T-helper 2 cell treated with Interferon-gamma antibody and Interleukin-4, amounts not matched to agents 100 ng/mL and 5 ng/mL, for 36 hours (primary cell): ENCODE data around the gene SRRM2. TPM values are rescaled to one million over a fixed set of nuclear protein-coding genes. Genes with fewer than 3 reads are reported as not detected.

Source experiments
- intact Hi-C: fragments of 100-400 bp; cut with micrococcal nuclease; formaldehyde crosslinking; loops from one replicate; pipeline ENCODE4 v1.15.1; 2023
- total RNA-seq: library from RNA; stranded (reverse); gene quantifications from 2 replicates; pipeline ENCODE4 v1.2.3, GENCODE V29; 2022

Gene SRRM2
- total RNA-seq: 559 and 595 TPM in 2 replicates

DNA sequence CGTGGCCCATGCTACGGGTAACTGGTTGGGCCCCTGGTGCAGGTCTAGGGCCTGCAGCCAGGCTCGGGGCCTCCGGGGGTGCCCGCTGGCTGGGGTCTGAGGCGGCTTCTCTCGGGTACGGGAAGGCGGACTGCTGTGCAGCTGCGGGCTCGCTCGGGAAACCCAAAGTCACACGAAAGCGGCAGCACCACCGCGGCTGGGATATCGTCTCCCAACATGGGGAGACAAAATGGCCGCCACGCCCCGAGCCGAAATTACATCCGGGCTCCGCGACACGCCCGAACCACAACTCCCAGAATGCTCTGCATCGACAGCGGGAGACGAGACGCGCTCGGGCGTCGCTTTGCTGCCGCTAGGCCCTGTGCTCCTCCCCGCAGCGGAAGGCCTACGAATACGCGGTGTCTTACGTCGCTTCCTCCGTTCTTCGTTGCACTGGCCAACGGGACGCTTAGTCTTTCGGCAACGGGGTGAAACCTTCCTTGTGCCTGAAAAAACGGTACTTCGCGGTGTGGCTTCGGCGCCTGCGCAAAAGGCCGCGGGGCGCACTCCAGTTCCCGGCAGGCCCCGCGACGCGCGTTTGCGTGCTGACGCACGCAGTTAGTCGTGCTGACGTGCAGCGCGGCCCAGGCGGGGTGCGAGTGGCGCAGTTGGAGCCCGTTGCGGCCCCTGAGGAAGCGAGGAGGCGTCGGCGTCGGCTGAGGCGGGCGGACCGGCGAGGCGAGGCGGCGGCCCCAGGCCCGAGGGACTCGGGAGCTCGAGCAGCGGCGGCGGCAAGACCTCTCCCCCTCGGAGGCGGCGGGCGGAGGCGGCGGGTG, at the start of gene SRRM2:
Gene SRRM2, plus strand, starts transcription at position 604 of the 815 bp plus-strand sequence. CDS start 3,727 bp downstream, outside the sequence.
- intact Hi-C loops: loop anchor here (1.0 to 10.0 kb wide), 6 partner anchors 25 to 760 kb away; partner anchors contain the start of genes ELOB, FLYWCH2, KCTD5 and PRSS27

DNA sequence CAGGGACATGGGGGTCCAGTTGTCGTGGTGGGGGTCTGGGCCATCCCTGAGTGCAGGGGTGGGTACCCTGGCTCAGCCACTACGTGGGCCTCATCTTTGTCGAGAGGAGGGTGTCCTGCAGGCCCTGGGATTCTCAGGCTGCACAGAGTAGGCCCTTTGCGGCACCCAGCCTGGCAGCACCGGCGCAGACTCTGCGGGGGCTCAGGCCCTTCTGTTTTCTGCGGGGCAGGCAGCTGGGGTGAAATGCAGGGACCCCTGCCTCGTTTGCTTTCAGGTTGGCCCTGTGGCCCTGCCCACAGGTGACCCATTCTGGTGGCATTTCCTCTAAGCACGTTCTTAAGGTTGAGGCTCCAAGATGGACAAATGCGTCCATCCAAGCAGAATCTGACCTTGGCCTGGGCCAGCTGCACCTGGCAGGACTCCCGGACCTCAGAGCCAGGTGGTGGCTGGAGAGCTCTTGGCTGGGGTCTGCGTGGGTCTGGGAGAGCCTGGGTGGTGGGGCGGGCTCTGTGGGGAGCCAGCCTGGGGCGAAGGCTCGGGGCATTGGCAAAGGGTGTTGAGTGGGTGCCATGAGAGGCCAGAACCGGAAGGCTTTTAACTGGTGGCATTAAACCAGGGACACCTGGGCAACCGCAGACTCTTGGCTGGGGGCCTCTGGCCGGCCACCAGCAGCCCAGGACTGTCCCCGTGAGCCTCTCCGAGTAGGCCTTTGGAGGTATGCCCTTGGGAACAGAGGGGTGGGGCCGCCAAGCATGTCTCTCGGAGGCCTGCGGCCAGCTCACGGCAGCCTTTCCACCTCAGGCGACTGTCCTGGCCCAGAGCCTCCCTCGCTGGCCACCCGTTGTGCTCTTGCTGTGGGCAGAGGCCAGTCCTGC, 49.3 kb upstream of the SRRM2 start:
- intact Hi-C loops: no loop called here

DNA sequence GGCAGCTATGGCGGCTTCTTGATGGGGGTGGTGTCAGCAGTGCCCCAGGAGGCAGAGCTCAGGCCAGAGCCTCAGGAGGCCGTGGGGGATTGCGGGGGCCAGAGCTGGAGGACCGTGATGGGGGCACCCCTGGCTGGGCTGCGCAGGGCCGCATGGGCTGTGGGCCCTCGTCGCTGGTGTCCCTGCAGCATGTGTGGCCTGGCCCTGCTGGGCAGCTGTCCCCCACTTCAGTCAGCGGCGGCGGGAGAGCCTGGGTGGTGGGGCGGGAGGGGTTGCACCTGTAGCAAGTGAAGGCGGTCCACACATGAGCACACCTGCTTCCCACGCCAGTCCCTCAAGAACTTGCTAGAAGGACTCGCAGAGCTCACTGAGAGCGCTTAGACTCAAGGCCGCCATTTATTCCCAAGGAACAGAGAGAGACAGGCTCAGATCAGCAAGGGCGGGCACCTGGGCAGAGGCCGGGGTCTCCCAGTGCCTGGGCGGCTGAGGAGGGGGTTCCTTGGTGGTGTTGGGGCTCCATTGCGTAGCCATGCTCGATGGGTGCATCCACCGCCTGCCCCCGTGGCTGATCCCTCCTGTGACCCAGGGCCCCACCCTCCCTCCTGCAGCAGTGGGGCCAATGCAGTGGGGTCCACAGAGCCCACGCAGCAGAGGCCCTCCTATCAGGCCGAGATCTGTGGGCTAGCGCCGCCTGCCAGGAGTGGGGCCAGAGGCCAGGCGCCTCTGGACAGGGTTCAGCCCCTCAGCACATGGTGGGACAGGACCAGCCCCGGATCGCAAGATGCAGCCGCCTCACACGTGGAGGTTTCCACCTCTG, 48.1 kb upstream of the SRRM2 start:
- intact Hi-C loops: no loop called here

- intact Hi-C loops: no loop called here
These were observed 47.5 kb upstream of the SRRM2 start for GRCh38 chr16:2704983-2705275.

GRCh38 chr16:2705351-2705750, 47.1 kb upstream of the SRRM2 start:
- intact Hi-C loops: no loop called here

- intact Hi-C loops: no loop called here
These were observed 46.4 kb upstream of the SRRM2 start for GRCh38 chr16:2706085-2706484.

- intact Hi-C loops: no loop called here
These were observed 45.7 kb upstream of the SRRM2 start for GRCh38 chr16:2706611-2707311.

DNA sequence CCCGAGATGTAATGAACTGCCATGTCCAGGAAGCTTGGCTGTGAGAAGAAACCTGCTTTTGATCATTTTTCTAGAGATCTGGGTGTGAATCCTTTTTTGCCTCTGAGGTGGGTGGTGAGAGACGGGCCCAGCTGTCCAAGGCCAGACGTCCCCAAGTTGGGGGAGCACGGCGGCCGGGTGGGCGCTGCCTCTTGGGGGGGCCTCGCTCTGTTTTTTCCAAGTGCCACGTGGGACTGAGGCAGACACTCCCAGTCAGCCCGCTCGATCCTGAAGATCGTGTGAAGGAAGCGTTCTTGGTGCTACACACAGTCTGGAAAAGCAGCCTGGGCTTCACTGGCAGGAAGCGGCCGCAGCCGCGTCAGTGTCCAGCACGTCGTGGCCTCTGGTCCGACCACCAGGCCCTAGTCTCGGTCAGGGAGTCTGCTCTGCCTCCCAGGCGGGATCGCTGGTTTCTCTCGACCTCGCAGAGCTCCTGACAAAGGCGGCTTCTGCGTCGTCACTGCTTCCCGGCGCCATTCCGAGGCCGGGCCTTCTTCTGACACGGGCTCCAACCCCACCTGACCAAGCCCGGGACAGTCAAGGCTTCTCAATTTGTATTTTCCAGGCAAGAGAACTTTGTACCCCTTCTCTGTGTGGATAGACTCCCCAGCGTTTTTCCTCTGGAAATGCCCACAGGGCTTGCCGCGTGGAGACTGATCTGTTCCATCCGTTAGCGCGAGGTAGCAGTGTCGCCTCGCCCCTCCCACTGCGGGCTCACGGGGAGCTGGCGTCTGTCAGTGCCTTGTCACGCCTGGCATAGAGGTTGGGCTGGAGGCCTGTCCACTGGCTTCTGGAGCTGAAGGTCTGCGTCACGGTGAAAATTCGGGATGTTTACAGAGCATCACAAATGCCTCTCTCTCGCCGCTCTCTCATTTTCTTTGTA, 44.8 kb upstream of the SRRM2 start:
- intact Hi-C loops: no loop called here

GRCh38 chr16:2708290-2708639, 44.2 kb upstream of the SRRM2 start:
- intact Hi-C loops: no loop called here

DNA sequence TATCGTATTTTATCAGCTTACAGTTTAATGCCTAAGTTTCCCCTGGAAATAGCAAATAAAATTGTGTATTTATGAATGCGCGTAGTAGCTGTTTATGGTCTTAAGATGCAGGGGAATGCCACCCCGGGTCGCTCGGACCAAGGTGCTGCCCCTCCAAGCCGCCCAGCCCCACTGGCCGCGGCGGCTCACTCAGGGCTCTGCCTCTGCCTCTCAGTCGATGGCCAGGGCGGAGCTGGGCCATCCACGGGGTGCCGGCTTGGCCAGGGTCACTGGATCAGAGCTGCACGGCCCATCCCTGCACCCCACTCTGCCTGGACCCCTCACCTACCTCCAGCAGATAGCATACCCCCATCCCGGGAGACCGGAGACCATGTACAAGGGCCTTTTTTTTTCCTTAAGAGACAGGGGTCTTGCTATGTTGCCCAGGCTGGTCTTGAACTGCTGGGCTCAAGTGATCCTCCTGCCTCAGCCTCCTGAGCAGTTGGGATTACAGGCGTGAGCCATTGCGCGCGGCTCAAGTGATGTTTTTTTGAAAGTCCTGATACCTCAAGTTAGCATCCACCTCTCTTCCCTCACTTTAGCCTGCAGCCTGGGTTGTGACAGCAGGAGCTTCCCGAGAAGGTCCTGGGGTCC, 43.4 kb upstream of the SRRM2 start:
- intact Hi-C loops: no loop called here

DNA sequence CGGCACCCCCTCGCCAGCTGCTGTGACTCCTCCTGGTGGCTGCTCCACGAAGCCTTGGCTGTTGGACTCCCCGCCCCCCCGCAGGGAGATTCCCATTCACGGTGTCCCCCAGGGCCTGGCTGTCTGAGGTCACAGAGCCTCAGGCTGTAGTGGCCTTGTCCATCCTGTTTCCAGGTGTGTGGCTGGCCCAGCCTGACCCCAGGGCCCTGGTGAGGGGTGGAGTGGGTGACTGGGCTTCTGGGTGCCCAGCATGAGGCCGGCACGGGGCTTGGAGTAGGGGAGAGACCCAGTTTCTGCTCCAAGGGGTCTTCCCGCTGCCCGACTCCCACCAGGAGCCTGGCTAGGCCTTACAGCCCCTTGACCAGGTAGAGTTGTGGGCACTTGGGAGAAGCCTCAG, 42.9 kb upstream of the SRRM2 start:
- intact Hi-C loops: no loop called here

DNA sequence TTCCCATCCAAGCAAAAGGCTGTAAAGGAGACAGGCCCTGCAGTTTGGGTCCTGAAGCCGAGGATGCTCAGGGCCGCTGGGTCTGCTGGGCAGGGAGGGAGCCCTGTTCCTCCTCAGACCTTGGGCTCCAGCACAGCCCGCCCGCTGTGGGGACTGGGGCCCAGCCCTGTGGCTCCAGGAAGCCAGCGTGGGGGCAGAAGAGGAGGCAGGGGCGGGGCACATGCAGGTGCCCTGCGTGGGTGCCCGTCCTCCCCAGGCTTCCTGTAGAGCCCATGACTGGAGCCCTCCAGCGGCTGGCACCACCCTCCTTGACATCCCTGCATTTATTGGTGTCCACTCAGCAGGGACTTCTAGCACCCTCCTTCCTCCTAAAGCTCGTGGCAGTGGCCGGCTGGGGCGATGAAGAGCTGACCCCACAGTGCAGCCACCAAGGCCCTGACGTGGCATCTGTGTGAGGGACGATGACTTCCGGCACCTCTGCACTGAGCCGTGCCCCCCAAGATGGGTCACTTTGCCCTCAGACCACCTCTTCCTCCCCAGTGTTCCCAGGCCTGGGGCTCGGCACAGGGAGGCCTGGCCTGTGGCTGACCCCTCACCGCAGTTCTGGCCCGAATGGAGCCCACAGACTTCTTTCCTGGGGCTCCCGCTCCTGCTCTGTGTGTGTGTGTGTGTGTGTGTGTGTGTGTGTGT, 42.3 kb upstream of the SRRM2 start:
- intact Hi-C loops: no loop called here

- intact Hi-C loops: no loop called here
These were observed 41.7 kb upstream of the SRRM2 start for GRCh38 chr16:2710711-2711231.

GRCh38 chr16:2711370-2712062, 40.9 kb upstream of the SRRM2 start:
- intact Hi-C loops: no loop called here

- intact Hi-C loops: no loop called here
These were observed 40.4 kb upstream of the SRRM2 start for GRCh38 chr16:2712063-2712441.

GRCh38 chr16:2712546-2712945, 39.9 kb upstream of the SRRM2 start:
- intact Hi-C loops: no loop called here

GRCh38 chr16:2713523-2713922, 38.9 kb upstream of the SRRM2 start:
- intact Hi-C loops: no loop called here
